Esophagus (tissue), 2 donors: Measurements from ENCODE around the gene MYO3B. TPM values are rescaled to one million over a fixed set of nuclear protein-coding genes. Genes with fewer than 3 reads are reported as not detected.
"Not testable (repeated sequence)": the region's sequence is repeated elsewhere in the genome, so short reads cannot be mapped to it uniquely, and the experiment has no call there.

Source experiments
- H3K27ac ChIP-seq, 2 donors: one replicate each; pipeline ENCODE4 v1.5.1; 2013; ENCODE audit warnings: low read depth in 2 of 2, mild to moderate bottlenecking in 2 of 2, inconsistent platforms in 1 of 2, low read length in 1 of 2, moderate library complexity in 1 of 2
- H3K27me3 ChIP-seq, 2 donors: one replicate each; pipeline ENCODE4 v1.6.1; 2013; ENCODE audit warnings: low read length in 2 of 2, control low read depth in 1 of 2, mild to moderate bottlenecking in 1 of 2; ENCODE audit not compliant: insufficient read depth in 2 of 2, control insufficient read depth in 1 of 2
- H3K36me3 ChIP-seq, 2 donors: one replicate each; pipeline ENCODE4 v1.6.1; 2013; ENCODE audit warnings: low read length in 1 of 2; ENCODE audit not compliant: control insufficient read depth in 2 of 2, insufficient read depth in 2 of 2
- H3K4me1 ChIP-seq, 2 donors: one replicate each; pipeline ENCODE4 v1.6.1; 2013; ENCODE audit warnings: low read length in 1 of 2; ENCODE audit not compliant: control insufficient read depth in 2 of 2, insufficient read depth in 2 of 2
- H3K4me3 ChIP-seq, 2 donors: one replicate each; pipeline ENCODE4 v1.5.1; 2013; ENCODE audit warnings: low read length in 2 of 2, mild to moderate bottlenecking in 2 of 2, low read depth in 1 of 2, moderate library complexity in 1 of 2
- H3K9me3 ChIP-seq, 2 donors: one replicate each; pipeline ENCODE4 v1.6.1; 2013; ENCODE audit warnings: mild to moderate bottlenecking in 2 of 2, low read depth in 1 of 2, low read length in 1 of 2, moderate library complexity in 1 of 2; ENCODE audit not compliant: control insufficient read depth in 2 of 2, insufficient read depth in 1 of 2
- WGBS, 2 donors: extraction: QIAGEN DNeasy Blood & Tissue Kit; methylation state at CpG; one replicate each; pipeline ENCODE4 v1.1.7; 2013; 5-methylcytosine and 5-hydroxymethylcytosine counted together
- polyA plus RNA-seq, 2 donors: library from polyadenylated mRNA; stranded (reverse); fragments of 200-250 nt; gene quantifications; one replicate each; pipeline ENCODE4 v1.2.3, GENCODE V29; 2013
- donor health status: healthy with polysubstance abuse.
- donor health status: Bipolar disorder and iron deficiency.

The MYO3B gene
- polyA plus RNA-seq, 2 donors: 0.08 to 0.11 TPM

DNA sequence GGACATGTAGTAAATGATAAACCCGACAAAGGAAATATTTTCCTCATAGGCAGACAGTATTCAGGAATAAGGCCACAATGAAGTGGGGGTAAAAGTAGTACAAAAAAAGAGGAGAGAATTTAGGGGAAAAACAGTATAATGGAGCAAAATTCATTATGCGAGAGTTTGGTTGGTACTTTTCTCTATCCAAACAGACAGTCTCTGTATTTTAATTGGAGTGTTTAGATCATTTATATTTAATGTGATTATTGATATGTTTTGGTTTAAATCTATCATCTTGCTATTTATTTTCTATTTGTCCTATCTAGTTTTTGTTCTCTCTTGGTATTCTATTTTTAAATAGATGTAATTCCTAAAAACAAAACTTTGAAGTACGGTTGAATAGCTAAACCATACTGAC, 366.9 kb downstream of the MYO3B start:
- no peak overlapping the region for H3K27ac ChIP-seq
- H3K4me1 ChIP-seq: no peaks in the 10 kb centered on the region
- H3K27me3 ChIP-seq: no peaks in the 10 kb centered on the region
- H3K36me3 ChIP-seq: no peaks in the 10 kb centered on the region
- H3K9me3 ChIP-seq: no peaks in the 10 kb centered on the region
- WGBS, 2 donors: 95 to 97% methylated on average over 3 of the region's 3 CpGs
- H3K4me3 ChIP-seq: no peak overlapping the region

DNA sequence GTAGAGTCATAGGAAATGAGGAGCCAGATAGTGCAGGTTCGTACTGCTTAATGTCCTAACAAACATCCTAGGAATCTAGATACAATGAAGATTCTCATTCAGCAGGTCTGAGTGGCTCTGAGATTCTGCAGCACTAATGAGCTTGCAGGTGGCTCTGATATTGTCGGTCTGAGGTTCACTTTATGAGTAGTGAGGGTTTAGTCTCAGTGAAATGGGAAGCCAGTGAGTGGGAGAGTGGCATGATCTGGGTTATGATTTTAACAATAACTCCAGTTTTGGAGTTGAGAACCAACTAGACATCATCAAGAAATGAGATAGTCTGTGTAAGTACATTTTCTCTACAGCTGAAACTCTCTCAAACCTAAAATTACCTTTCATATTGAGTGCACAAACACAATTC, 370.4 kb downstream of the MYO3B start:
- Histone ChIP-seq H3K4me3 (no peak overlapping the region), H3K36me3 (no peaks in the 10 kb centered on the region), H3K9me3 (peaks cover 2 to 4% of the 10 kb centered on the region in 2 donors), H3K27ac (no peak overlapping the region), H3K4me1 (no peaks in the 10 kb centered on the region), H3K27me3 (no peaks in the 10 kb centered on the region)
- 86 to 87% methylated on average over 2 of the region's 2 CpGs for WGBS, 2 donors

DNA sequence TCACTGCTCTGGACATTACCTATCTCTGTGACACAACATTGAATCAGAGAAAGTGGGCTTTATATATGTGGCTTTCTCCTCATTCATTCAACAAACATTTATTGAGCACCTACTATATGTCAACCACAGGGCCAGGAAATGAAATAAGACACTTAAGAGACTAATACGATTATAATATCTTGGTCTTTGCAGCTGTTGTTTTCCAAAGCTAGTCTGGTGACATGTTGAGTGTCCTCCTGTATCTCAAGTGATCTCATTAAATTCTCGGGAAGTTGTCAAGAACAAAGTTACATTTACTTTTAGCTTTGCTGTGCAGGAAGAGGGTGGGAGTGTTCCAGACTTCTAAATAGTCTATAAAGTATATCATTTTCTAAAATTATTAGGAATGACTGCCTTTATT, 372.6 kb downstream of the MYO3B start:
- H3K9me3 ChIP-seq: peaks cover 2 to 4% of the 10 kb centered on the region in 2 donors
- H3K27me3 ChIP-seq: no peaks in the 10 kb centered on the region
- no peaks in the 10 kb centered on the region for H3K36me3 ChIP-seq
- H3K27ac ChIP-seq: no peak overlapping the region
- H3K4me3 ChIP-seq: no peak overlapping the region
- peaks cover 2 to 3% of the 10 kb centered on the region in 2 donors for H3K4me1 ChIP-seq
- WGBS, 2 donors: 86 to 89% methylated on average over 2 of the region's 2 CpGs

DNA sequence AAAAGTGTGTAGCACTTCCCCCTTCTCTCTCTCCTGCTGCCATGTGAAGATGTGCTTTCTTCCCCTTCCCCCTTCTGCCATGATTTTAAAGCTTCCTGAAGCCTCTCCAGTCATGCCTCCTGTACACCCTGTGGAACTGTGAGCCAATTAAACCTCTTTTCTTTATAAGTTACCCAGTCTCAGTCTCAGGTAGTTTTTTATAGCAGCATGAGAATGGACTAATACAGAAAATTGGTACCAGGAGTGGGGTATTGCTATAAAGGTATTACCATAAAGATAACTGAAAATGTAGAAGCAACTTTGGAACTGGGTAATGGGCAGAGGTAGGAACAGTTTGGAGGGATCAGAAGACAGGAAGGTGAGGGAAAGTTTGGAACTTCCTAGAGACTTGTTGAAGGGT, 374.0 kb downstream of the MYO3B start:
- not testable (repeated sequence) for H3K4me1 ChIP-seq, H3K36me3 ChIP-seq, H3K27me3 ChIP-seq, H3K27ac ChIP-seq, H3K4me3 ChIP-seq, H3K9me3 ChIP-seq

DNA sequence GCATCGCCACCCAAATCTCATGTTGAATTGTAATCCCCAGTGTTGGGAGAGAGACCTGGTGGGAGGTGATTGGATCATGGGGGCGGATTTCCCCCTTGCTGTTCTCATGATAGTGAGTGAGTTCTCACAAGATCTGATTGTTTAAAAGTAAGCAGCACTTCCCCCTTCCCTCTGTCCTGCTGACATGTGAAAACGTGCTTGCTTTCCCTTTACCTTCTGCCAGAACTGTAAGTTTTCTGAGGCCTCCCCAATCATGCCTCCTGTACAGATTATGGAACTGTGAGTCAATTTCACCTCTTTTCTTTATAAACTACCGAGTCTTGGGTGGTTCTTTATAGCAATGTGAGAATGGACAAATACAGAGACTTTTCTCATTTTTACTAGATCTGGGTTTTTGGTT, 375.8 kb downstream of the MYO3B start:
- 48 to 60% methylated on average over 4 of the region's 4 CpGs for WGBS, 2 donors
- Histone ChIP-seq H3K27ac (no peak overlapping the region), H3K4me3 (no peak overlapping the region)

DNA sequence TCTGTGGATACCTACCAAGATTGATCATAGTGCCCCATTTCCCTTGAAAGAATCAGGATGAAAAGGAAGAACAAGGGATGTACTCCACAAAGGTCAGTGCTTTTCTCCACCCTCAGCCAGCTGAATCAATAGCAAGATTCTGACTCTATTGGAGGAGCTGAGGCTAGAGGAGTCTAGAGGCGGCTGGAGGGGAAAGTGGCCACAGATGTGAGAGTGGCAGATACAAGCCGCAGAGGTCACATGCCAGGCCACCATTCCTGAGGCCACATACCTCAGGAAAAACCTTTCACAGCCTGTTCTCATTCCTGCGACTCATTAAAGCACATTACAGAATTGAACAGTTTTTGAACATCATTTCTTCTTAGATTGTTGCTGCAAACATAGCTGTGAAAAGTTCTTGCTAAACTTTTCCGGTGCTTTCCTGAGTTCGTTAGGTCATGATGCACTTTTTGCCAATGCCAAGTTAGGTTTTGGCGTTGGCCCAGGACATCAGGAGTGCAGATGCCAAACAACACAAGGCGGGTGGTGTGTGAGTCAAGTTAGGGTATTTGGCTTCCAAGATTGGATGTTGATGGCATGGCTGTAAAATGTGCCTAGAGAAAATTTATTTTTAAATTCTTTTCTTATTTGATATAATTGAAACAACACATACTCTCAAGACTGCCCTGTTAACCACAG, 376.5 kb downstream of the MYO3B start:
- Histone ChIP-seq H3K27ac (peak overlapping the region in 1 of 2 donors; percentile 57), H3K4me3 (no peak overlapping the region), H3K36me3 (no peaks in the 10 kb centered on the region), H3K9me3 (peaks cover 2 to 4% of the 10 kb centered on the region in 2 donors), H3K4me1 (peaks cover 2 to 3% of the 10 kb centered on the region in 2 donors), H3K27me3 (no peaks in the 10 kb centered on the region)
- 37 to 60% methylated on average over 7 of the region's 7 CpGs for WGBS, 2 donors

More for the DNA sequence above, 375.8 kb downstream of the MYO3B start:
- H3K27me3 ChIP-seq: no peaks in the 10 kb centered on the region
- H3K4me1 ChIP-seq: peaks cover 2 to 3% of the 10 kb centered on the region in 2 donors
- no peaks in the 10 kb centered on the region for H3K36me3 ChIP-seq
- H3K9me3 ChIP-seq: peaks cover 2 to 4% of the 10 kb centered on the region in 2 donors

DNA sequence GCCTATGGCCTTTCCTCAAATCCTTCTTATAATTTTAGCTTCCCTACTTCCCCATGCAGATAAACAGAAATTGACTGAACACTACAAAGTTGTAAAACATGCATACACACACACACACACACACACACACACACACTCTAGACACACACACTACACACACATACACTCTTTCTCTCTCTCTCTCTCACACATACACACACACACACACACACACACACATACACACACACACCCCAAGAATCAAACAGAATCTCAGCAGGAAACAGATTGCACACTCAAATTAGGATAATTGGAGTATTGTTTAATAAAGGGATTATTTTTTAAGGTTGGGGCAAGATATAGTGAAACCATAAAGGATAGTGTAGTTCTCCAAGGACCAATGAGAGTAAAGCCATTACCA, 385.0 kb downstream of the MYO3B start:
- Histone ChIP-seq H3K4me3 (no peak overlapping the region), H3K9me3 (no peaks in the 10 kb centered on the region), H3K36me3 (no peaks in the 10 kb centered on the region), H3K27me3 (no peaks in the 10 kb centered on the region), H3K27ac (no peak overlapping the region), H3K4me1 (no peaks in the 10 kb centered on the region)

DNA sequence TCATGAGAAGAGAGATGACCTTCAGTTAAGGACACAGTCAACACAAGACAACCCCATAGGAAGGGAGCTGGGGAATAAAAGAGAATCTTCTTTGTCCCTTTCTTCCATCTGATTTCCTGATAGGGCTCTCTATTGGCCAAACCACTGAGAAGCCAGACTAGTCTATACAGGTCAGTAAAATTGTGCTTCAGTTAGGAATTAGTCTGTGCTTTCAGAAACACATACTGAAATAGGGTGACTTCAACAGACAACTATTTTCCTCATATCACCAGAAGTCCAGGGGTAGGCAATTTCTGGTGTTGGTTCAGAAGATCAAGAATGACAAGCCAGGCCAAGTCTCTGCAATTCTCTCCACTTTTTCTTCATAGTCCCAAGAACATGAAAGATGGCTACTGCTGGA, 385.5 kb downstream of the MYO3B start:
- Histone ChIP-seq H3K27me3 (no peaks in the 10 kb centered on the region), H3K4me1 (no peaks in the 10 kb centered on the region), H3K27ac (no peak overlapping the region), H3K36me3 (no peaks in the 10 kb centered on the region), H3K9me3 (no peaks in the 10 kb centered on the region), H3K4me3 (no peak overlapping the region)

DNA sequence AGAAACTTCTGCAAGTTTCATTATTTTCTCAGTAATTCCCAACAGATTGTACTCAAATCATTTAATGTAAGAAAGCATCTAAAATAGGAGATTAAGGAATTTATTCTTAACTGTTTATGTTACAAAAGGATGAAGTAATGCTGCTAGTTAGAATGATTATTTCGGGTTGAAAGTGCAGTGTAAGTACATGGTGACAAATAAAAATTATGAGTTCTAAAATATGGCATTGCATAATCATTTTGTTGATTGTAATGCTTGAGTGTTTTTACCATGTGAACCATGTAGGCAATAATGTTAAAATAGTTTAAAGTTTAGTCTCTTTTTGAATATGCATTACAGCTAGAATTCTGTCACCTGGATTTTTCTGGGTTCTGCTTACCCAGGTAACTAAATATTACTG, 388.2 kb downstream of the MYO3B start:
- Histone ChIP-seq H3K27me3 (no peaks in the 10 kb centered on the region), H3K36me3 (no peaks in the 10 kb centered on the region), H3K4me1 (no peaks in the 10 kb centered on the region), H3K27ac (no peak overlapping the region), H3K9me3 (no peaks in the 10 kb centered on the region), H3K4me3 (no peak overlapping the region)
- 57 to 60% methylated on average over 1 of the region's 1 CpG for WGBS, 2 donors

DNA sequence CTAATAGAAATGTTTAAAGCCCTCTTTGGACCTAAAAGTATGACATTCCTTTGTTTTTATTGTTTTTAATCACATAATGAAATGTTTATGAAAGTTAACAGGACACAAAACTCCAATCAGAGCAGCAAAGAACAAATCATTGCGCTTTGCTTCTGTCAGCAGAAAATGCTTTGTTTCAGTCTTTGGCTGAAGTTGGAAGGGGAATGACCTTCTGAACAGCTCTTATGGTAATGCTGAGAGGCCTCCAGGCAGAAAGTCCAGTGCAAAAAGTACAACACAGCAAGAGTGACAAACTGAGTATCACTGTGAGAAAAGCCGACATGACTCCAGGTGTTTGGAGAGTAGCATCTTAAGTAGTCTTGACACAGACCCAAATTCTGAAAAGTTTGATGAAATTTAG, 389.5 kb downstream of the MYO3B start:
- no peak overlapping the region for H3K4me3 ChIP-seq
- H3K27ac ChIP-seq: no peak overlapping the region
- 93 to 95% methylated on average over 2 of the region's 2 CpGs for WGBS, 2 donors

More for the DNA sequence above, 389.5 kb downstream of the MYO3B start:
- H3K36me3 ChIP-seq: no peaks in the 10 kb centered on the region
- H3K9me3 ChIP-seq: no peaks in the 10 kb centered on the region
- no peaks in the 10 kb centered on the region for H3K27me3 ChIP-seq
- no peaks in the 10 kb centered on the region for H3K4me1 ChIP-seq
